Neuronal stem cell (in vitro differentiated cells): ENCODE measurements around the gene FCAMR.

Source experiments
- DNase-seq: peaks from one replicate; pipeline ENCODE4 v3.0.0-alpha.2; 2013; ENCODE audit warnings: low spot score
- H2AFZ ChIP-seq: one replicate; pipeline ENCODE4 v1.6.1; 2013; ENCODE audit warnings: mild to moderate bottlenecking, low read length, inconsistent platforms
- H2AK5ac ChIP-seq: 2 replicates; pipeline ENCODE4 v1.6.1; 2013; ENCODE audit warnings: low read depth, mild to moderate bottlenecking, inconsistent platforms, low read length, moderate library complexity, mixed read lengths
- H2BK120ac ChIP-seq: 2 replicates; pipeline ENCODE4 v1.6.1; 2013; ENCODE audit warnings: low read depth, mild to moderate bottlenecking, inconsistent platforms, low read length, moderate library complexity, mixed read lengths
- H2BK12ac ChIP-seq: one replicate; pipeline ENCODE4 v1.6.1; 2013; ENCODE audit warnings: low read length, inconsistent platforms
- H2BK15ac ChIP-seq: 2 replicates; pipeline ENCODE4 v1.6.1; 2013; ENCODE audit warnings: mild to moderate bottlenecking, low read length, inconsistent platforms, mixed read lengths
- H2BK5ac ChIP-seq: one replicate; pipeline ENCODE4 v1.6.1; 2013; ENCODE audit warnings: inconsistent platforms, mild to moderate bottlenecking, low read length, moderate library complexity
- H3K14ac ChIP-seq: one replicate; pipeline ENCODE4 v1.6.1; 2013; ENCODE audit warnings: low read length, inconsistent platforms
- H3K18ac ChIP-seq: 2 replicates; pipeline ENCODE4 v1.6.1; 2013; ENCODE audit warnings: low read length, inconsistent platforms
- H3K23ac ChIP-seq: 2 replicates; pipeline ENCODE4 v1.6.1; 2013; ENCODE audit warnings: low read depth, mild to moderate bottlenecking, mixed read lengths, low read length, inconsistent platforms; ENCODE audit not compliant: poor library complexity
- H3K27ac ChIP-seq: replicated peaks from 3 replicates; pipeline ENCODE4 v1.5.1; 2013; ENCODE audit warnings: low read length, inconsistent platforms
- H3K27me3 ChIP-seq, 3 experiments: 2 replicates each; pipeline ENCODE4 v1.6.1; 2013; ENCODE audit warnings: low read length in 3 of 3, mild to moderate bottlenecking in 2 of 3, inconsistent platforms in 1 of 3, low read depth in 1 of 3, mixed read lengths in 1 of 3, moderate library complexity in 1 of 3; ENCODE audit not compliant: control insufficient read depth in 3 of 3, insufficient read depth in 3 of 3
- H3K36me3 ChIP-seq, 2 donors: replicated peaks in 1 of 2; 2 replicates each; pipeline ENCODE4 v1.6.1; 2013; ENCODE audit warnings: low read length in 2 of 2; ENCODE audit not compliant: control insufficient read depth in 2 of 2, insufficient read depth in 2 of 2
- H3K4ac ChIP-seq: 2 replicates; pipeline ENCODE4 v1.6.1; 2013; ENCODE audit warnings: inconsistent platforms, mild to moderate bottlenecking, low read length, moderate library complexity
- H3K4me1 ChIP-seq, 2 donors: 1 replicate in 1 of 2; 2 replicates in 1 of 2; pipeline ENCODE4 v1.6.1; 2013; ENCODE audit warnings: low read length in 2 of 2, low read depth in 1 of 2; ENCODE audit not compliant: control insufficient read depth in 2 of 2, insufficient read depth in 1 of 2
- H3K4me2 ChIP-seq: one replicate; pipeline ENCODE4 v1.6.1; 2013; ENCODE audit warnings: mild to moderate bottlenecking, low read length, inconsistent platforms; ENCODE audit not compliant: insufficient read depth, poor library complexity, severe bottlenecking
- H3K4me3 ChIP-seq, 2 donors: 2 replicates each; pipeline ENCODE4 v1.5.1; 2013; ENCODE audit warnings: low read length in 2 of 2, mild to moderate bottlenecking in 2 of 2, inconsistent platforms in 1 of 2, moderate library complexity in 1 of 2
- H3K79me1 ChIP-seq: one replicate; pipeline ENCODE4 v1.6.1; 2013; ENCODE audit warnings: low read depth, mild to moderate bottlenecking, inconsistent platforms, low read length, moderate library complexity
- H3K9ac ChIP-seq: one replicate; pipeline ENCODE4 v1.6.1; 2013; ENCODE audit warnings: mild to moderate bottlenecking, low read depth, low read length, inconsistent platforms; ENCODE audit not compliant: poor library complexity
- H3K9me3 ChIP-seq, 2 donors: replicated peaks in 1 of 2; 2 replicates each; pipeline versions ENCODE3 to v1.6.1; 2013; ENCODE audit warnings: low read length in 2 of 2, mild to moderate bottlenecking in 2 of 2, inconsistent platforms in 1 of 2, low read depth in 1 of 2, mixed read lengths in 1 of 2, moderate library complexity in 1 of 2; ENCODE audit not compliant: control insufficient read depth in 2 of 2, insufficient read depth in 1 of 2
- H4K8ac ChIP-seq: one replicate; pipeline ENCODE4 v1.6.1; 2013; ENCODE audit warnings: low read depth, mild to moderate bottlenecking, inconsistent platforms, low read length, moderate library complexity
- H4K91ac ChIP-seq: one replicate; pipeline ENCODE4 v1.6.1; 2013; ENCODE audit warnings: low read length, low read depth, mild to moderate bottlenecking, inconsistent platforms; ENCODE audit not compliant: poor library complexity
- WGBS, 2 donors: extraction: QIAGEN DNeasy Blood & Tissue Kit; methylation state at CpG; one replicate each; pipeline ENCODE4 v1.1.7; 2013; ENCODE audit warnings: missing lambda C conversion rate in 2 of 2, mixed read lengths in 1 of 2; ENCODE audit not compliant: insufficient read length in 2 of 2, insufficient replicate concordance in 1 of 2; ENCODE audit errors: extremely low coverage in 2 of 2; 5-methylcytosine and 5-hydroxymethylcytosine counted together

The FCAMR gene

GRCh38 chr1:207002724-207003146 lies 32.5 kb upstream of the FCAMR start:
- Histone ChIP-seq H3K18ac (no peak overlapping the region), H3K23ac (no peak overlapping the region), H4K8ac (no peak overlapping the region), H3K36me3 (no peaks in the 10 kb centered on the region), H3K9me3 (no peaks in the 10 kb centered on the region), H3K4me1 (peaks cover 0 to 8% of the 10 kb centered on the region in 2 donors), H2BK120ac (no peak overlapping the region), H3K14ac (no peak overlapping the region), H3K79me1 (no peaks in the 10 kb centered on the region), H2AFZ (no peak overlapping the region), H3K9ac (no peak overlapping the region), H3K27me3 (peaks cover 0 to 25% (median 0%) of the 10 kb centered on the region in 3 experiments), H2BK15ac (no peak overlapping the region), H2BK5ac (no peak overlapping the region), H3K27ac (no peak overlapping the region), H2AK5ac (no peak overlapping the region), H3K4ac (no peak overlapping the region), H3K4me2 (no peak overlapping the region), H4K91ac (peak overlapping the region; percentile 31), H2BK12ac (no peak overlapping the region), H3K4me3 (no peak overlapping the region)
- no peak for DNase-seq
- WGBS, 2 donors: no CpG with 5 or more reads among the region's 1 CpG

DNA sequence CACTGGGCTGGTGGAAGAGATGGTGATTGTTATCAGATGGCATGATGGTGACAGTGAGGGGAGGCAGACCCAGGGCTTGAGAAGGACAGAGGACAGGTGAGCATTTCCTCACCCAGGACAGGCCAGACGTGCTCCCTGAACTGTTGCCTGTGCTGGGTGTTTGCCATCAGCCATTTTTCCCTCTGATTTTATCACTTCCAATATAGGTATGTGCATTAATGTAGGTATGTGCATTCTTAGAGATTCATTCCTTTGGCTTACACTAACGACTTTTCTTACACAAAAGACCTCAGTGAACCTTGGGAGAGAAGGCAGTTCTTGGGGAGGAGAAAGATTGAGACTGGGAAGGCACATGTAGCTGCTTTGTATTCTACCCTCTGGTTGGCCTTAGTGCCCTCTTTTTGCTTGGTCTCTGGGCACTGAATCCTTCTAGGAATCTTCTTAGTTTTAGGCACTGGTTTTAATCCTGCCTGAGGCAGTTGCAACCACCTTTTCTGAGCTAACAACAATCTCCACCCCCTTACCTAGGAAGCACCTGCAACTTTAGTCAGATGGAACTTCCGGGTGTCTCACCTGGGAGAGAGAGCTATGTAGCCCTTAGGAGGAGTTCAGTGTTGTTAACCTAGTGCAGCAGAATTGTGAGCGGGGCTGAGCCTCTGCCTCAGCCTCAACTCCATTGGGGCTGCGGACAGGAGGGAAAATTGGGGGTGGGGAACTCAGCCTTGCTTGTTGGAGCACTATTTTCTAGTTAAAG lies 31.4 kb upstream of the FCAMR start:
- H2BK12ac ChIP-seq: no peak overlapping the region
- H4K8ac ChIP-seq: no peak overlapping the region
- H2AK5ac ChIP-seq: no peak overlapping the region
- H2BK5ac ChIP-seq: no peak overlapping the region
- no peaks in the 10 kb centered on the region for H3K9me3 ChIP-seq
- H3K4ac ChIP-seq: no peak overlapping the region
- H3K4me3 ChIP-seq: peak overlapping the region in 1 of 2 donors; percentile 32
- H3K4me1 ChIP-seq: peaks cover 0 to 8% of the 10 kb centered on the region in 2 donors
- no peak overlapping the region for H4K91ac ChIP-seq
- no peak overlapping the region for H3K23ac ChIP-seq
- no peak overlapping the region for H2BK15ac ChIP-seq
- WGBS, 2 donors: no CpG with 5 or more reads among the region's 5 CpGs
- H3K79me1 ChIP-seq: no peaks in the 10 kb centered on the region
- H3K9ac ChIP-seq: no peak overlapping the region
- no peak overlapping the region for H2AFZ ChIP-seq
- no peak overlapping the region for H3K4me2 ChIP-seq
- DNase-seq: no peak
- H3K27me3 ChIP-seq: peaks cover 0 to 25% (median 0%) of the 10 kb centered on the region in 3 experiments
- H3K36me3 ChIP-seq: no peaks in the 10 kb centered on the region
- no peak overlapping the region for H2BK120ac ChIP-seq
- no peak overlapping the region for H3K14ac ChIP-seq
- no peak overlapping the region for H3K18ac ChIP-seq
- H3K27ac ChIP-seq: no peak overlapping the region

DNA sequence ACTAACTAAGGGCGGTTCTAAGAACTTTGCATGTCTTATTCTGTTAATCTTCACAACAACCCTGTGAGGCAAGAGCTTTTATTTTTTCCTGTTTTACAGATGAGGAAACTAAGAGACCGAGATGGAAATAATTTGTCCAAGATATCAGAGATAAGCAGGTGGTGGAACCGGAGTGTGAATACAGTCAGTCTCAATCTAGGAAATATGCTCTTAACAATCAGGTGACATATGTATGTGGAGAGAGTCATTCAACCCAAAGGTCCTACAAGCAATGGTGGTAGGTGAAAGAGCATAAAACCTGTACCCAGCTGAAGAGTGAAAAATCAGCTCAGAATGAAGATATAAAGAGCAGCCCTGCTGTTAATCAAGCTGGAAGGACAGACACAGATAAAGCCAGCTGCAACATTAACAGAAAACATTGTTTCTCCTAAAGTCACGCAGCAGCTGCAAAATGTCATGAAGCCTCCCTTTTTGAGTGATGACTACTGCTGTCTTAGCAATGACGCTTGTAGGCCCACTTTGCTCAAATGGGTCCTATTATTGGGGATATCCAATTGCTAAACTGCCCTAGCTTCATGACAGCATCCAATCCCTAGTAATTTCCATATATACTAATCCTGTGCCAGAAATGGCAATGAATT lies 30.5 kb upstream of the FCAMR start:
- Histone ChIP-seq H2BK15ac (no peak overlapping the region), H3K18ac (no peak overlapping the region)

GRCh38 chr1:206998816-206999215 lies 28.6 kb upstream of the FCAMR start:
- H3K4ac ChIP-seq: no peak overlapping the region
- H3K4me1 ChIP-seq: peaks cover 0 to 8% of the 10 kb centered on the region in 2 donors
- no peak overlapping the region for H2AFZ ChIP-seq
- H2BK12ac ChIP-seq: no peak overlapping the region
- H3K4me3 ChIP-seq: no peak overlapping the region
- no CpG with 5 or more reads among the region's 2 CpGs for WGBS, 2 donors
- H3K4me2 ChIP-seq: no peak overlapping the region
- H3K27ac ChIP-seq: no peak overlapping the region
- H3K9me3 ChIP-seq: no peaks in the 10 kb centered on the region
- H4K8ac ChIP-seq: no peak overlapping the region
- DNase-seq: no peak
- H3K27me3 ChIP-seq: peaks cover 0 to 19% (median 0%) of the 10 kb centered on the region in 3 experiments
- no peak overlapping the region for H2AK5ac ChIP-seq
- H3K14ac ChIP-seq: no peak overlapping the region
- H3K23ac ChIP-seq: no peak overlapping the region
- H3K9ac ChIP-seq: no peak overlapping the region
- H2BK120ac ChIP-seq: no peak overlapping the region
- no peaks in the 10 kb centered on the region for H3K36me3 ChIP-seq
- H4K91ac ChIP-seq: no peak overlapping the region
- H3K18ac ChIP-seq: no peak overlapping the region
- no peak overlapping the region for H2BK5ac ChIP-seq
- H3K79me1 ChIP-seq: no peaks in the 10 kb centered on the region
- H2BK15ac ChIP-seq: no peak overlapping the region

More for the DNA sequence above, 30.5 kb upstream of the FCAMR start:
- Histone ChIP-seq H2AFZ (no peak overlapping the region), H3K27ac (no peak overlapping the region), H3K4me3 (no peak overlapping the region), H4K8ac (no peak overlapping the region), H2BK5ac (no peak overlapping the region), H3K9me3 (no peaks in the 10 kb centered on the region), H3K27me3 (peaks cover 0 to 21% (median 0%) of the 10 kb centered on the region in 3 experiments), H3K4me1 (peaks cover 0 to 8% of the 10 kb centered on the region in 2 donors), H3K36me3 (no peaks in the 10 kb centered on the region), H3K23ac (no peak overlapping the region), H3K4me2 (no peak overlapping the region), H3K4ac (no peak overlapping the region), H3K9ac (no peak overlapping the region), H3K14ac (no peak overlapping the region), H2AK5ac (no peak overlapping the region), H4K91ac (no peak overlapping the region), H3K79me1 (no peaks in the 10 kb centered on the region), H2BK12ac (no peak overlapping the region), H2BK120ac (no peak overlapping the region)
- WGBS, 2 donors: no CpG with 5 or more reads among the region's 5 CpGs
- DNase-seq: no peak
